ENCODE data around the gene CDH4.

The CDH4 gene

DNA sequence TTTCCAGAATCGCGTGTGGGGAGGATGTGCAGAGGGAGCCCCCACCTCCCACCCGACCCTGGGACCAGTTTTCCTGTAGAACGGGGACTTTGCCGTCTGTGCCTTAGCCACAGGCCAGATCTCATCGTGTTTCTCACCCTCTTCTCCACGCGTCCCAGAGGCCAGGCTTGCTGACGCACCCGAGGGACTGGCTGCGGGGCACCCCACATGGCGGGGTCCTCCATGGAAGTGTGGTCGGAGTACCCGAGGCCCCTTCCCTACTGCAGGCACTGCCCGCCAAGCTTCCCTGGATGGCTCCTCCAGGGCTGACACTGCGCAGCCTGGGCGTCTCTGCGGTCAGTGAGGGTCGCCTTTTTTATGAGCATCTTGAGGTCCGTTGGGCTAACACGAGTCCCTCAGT lies 346.5 kb downstream of the CDH4 start:
- H3K4me2 ChIP-seq (ENCODE audit: low read depth, low read length, poor library complexity, severe bottlenecking): no peak overlapping the region
- H3K79me2 ChIP-seq (ENCODE audit: insufficient read depth, low read length): no peaks in the 10 kb centered on the region
- H3F3A ChIP-seq (ENCODE audit: insufficient read depth): no peaks in the 10 kb centered on the region
- no peak overlapping the region for H3K27ac ChIP-seq (ENCODE audit: low read depth, low read length)
- H2AFZ ChIP-seq (ENCODE audit: low read depth, low read length, severe bottlenecking): no peak overlapping the region
- H4K20me1 ChIP-seq (ENCODE audit: low read depth, low read length): no peaks in the 10 kb centered on the region
- no peak overlapping the region for H3K4me3 ChIP-seq (ENCODE audit: insufficient read depth, low read length, poor library complexity, severe bottlenecking)
- H3K9ac ChIP-seq (ENCODE audit: low read length): no peak overlapping the region
- no peaks in the 10 kb centered on the region for H3K27me3 ChIP-seq (ENCODE audit: low read length)
- no peaks in the 10 kb centered on the region for H3K36me3 ChIP-seq (ENCODE audit: low read length)
- H3K9me3 ChIP-seq (ENCODE audit: insufficient read depth, low read length): no peaks in the 10 kb centered on the region
- H3K9me2 ChIP-seq (replicated peaks; ENCODE audit: insufficient read depth, low read length): no peaks in the 10 kb centered on the region
- TF ChIP-seq, protein P1, sequence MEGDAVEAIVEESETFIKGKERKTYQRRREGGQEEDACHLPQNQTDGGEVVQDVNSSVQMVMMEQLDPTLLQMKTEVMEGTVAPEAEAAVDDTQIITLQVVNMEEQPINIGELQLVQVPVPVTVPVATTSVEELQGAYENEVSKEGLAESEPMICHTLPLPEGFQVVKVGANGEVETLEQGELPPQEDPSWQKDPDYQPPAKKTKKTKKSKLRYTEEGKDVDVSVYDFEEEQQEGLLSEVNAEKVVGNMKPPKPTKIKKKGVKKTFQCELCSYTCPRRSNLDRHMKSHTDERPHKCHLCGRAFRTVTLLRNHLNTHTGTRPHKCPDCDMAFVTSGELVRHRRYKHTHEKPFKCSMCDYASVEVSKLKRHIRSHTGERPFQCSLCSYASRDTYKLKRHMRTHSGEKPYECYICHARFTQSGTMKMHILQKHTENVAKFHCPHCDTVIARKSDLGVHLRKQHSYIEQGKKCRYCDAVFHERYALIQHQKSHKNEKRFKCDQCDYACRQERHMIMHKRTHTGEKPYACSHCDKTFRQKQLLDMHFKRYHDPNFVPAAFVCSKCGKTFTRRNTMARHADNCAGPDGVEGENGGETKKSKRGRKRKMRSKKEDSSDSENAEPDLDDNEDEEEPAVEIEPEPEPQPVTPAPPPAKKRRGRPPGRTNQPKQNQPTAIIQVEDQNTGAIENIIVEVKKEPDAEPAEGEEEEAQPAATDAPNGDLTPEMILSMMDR (IDR thresholded peaks at IDR 0.05; ENCODE audit: insufficient read depth, low read length, poor library complexity, severe bottlenecking): no peak
- no peak for TF ChIP-seq EZH2phosphoT487 (conservative IDR thresholded peaks at IDR 0.05; ENCODE audit: low read length)

DNA sequence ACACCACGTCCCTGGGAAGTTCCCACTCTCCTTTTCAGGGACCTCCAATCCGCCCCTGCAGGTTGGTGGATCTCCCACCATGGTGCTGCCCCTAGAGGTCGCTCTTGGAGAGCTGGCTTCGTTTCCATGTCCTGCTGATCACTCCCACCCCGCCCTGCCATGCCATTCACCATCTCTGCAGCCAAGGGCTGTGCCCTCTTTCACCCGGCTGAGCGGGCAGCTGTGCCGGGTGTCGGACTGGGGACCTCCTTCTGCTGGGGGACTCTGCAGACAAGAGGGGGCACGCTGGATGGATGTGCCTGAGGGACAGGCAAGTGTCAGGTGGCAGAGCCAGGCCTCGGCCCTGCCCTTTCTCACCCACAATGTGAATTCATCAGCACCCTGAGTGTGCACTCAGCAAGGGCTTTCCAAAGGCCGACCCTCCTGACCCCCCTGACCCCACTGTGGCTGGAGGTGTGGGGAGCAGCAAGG lies 347.0 kb downstream of the CDH4 start:
- Histone ChIP-seq H3K79me2 (ENCODE audit: insufficient read depth, low read length) (no peaks in the 10 kb centered on the region), H3K36me3 (ENCODE audit: low read length) (no peaks in the 10 kb centered on the region), H3K27me3 (ENCODE audit: low read length) (no peaks in the 10 kb centered on the region), H3K9ac (ENCODE audit: low read length) (no peak overlapping the region), H3K9me3 (ENCODE audit: insufficient read depth, low read length) (no peaks in the 10 kb centered on the region), H2AFZ (ENCODE audit: low read depth, low read length, severe bottlenecking) (no peak overlapping the region), H4K20me1 (ENCODE audit: low read depth, low read length) (no peaks in the 10 kb centered on the region), H3K9me2 (replicated peaks; ENCODE audit: insufficient read depth, low read length) (no peaks in the 10 kb centered on the region), H3F3A (ENCODE audit: insufficient read depth) (no peaks in the 10 kb centered on the region), H3K4me2 (ENCODE audit: low read depth, low read length, poor library complexity, severe bottlenecking) (no peak overlapping the region), H3K27ac (ENCODE audit: low read depth, low read length) (no peak overlapping the region), H3K4me3 (ENCODE audit: insufficient read depth, low read length, poor library complexity, severe bottlenecking) (no peak overlapping the region)
- TF ChIP-seq, protein P1 (IDR thresholded peaks at IDR 0.05; ENCODE audit: insufficient read depth, low read length, poor library complexity, severe bottlenecking): no peak
- TF ChIP-seq EZH2phosphoT487 (conservative IDR thresholded peaks at IDR 0.05; ENCODE audit: low read length): no peak

DNA sequence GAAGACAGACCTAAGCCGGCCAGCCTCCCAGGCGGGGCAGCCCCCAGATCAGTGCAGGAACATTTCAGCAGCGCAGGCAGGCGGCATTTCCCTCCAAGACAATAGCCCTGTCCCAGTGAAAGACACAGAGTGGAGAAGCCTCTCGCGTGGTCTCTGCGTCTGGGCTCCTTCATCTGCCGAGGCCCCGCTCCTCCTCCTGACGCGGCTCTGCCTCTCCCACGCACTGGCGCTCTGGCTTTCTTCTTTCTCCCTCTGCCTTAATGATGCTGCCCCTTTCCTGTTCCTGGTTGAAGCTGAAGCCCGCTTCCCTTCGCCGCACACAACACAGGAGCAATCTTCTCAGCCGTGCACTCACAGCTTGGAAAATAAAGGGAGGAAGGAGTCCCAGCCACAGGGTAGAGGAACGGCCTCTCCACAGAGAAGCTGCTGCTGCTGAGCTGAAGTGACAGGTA lies 347.5 kb downstream of the CDH4 start:
- Histone ChIP-seq H3K79me2 (ENCODE audit: insufficient read depth, low read length) (no peaks in the 10 kb centered on the region), H3F3A (ENCODE audit: insufficient read depth) (no peaks in the 10 kb centered on the region), H3K27ac (ENCODE audit: low read depth, low read length) (no peak overlapping the region), H3K4me3 (ENCODE audit: insufficient read depth, low read length, poor library complexity, severe bottlenecking) (no peak overlapping the region), H3K27me3 (ENCODE audit: low read length) (no peaks in the 10 kb centered on the region), H2AFZ (ENCODE audit: low read depth, low read length, severe bottlenecking) (no peak overlapping the region), H3K9me2 (replicated peaks; ENCODE audit: insufficient read depth, low read length) (no peaks in the 10 kb centered on the region), H3K4me2 (ENCODE audit: low read depth, low read length, poor library complexity, severe bottlenecking) (no peak overlapping the region), H3K36me3 (ENCODE audit: low read length) (no peaks in the 10 kb centered on the region), H4K20me1 (ENCODE audit: low read depth, low read length) (no peaks in the 10 kb centered on the region), H3K9me3 (ENCODE audit: insufficient read depth, low read length) (no peaks in the 10 kb centered on the region), H3K9ac (ENCODE audit: low read length) (no peak overlapping the region)
- TF ChIP-seq EZH2phosphoT487 (conservative IDR thresholded peaks at IDR 0.05; ENCODE audit: low read length): no peak
- TF ChIP-seq, protein P1 (IDR thresholded peaks at IDR 0.05; ENCODE audit: insufficient read depth, low read length, poor library complexity, severe bottlenecking): no peak
